Brain pericyte (primary cell): ENCODE data around the gene GIMAP7.
"Not testable (repeated sequence)": the region's sequence is repeated elsewhere in the genome, so short reads cannot be mapped to it uniquely, and the experiment has no call there.

Source experiments
- DNase-seq: peaks from one replicate; pipeline ENCODE4 v3.0.0-alpha.2; 2012; ENCODE audit warnings: low read depth, low spot score

The GIMAP7 gene

DNA sequence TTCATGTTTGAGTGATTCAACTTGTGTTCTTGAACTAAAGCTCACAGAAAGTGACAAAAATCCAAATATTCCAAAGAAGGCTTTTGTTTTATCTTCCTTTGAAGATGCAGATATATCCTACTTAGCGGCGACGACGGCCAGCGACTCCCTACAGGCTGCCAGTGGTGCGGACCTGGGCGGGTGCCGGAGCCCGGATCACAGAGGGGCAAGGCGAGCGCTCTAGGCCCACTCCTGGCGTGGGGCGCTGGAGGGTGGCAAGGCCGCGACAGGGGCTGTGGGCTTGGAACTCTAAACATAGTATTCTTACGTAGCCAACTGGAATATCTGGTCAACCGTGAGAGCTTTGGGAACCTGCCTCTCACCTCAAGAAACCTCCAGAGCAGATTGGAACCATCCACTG is 914 bp upstream of the GIMAP7 start:
- DNase-seq = no peak

DNA sequence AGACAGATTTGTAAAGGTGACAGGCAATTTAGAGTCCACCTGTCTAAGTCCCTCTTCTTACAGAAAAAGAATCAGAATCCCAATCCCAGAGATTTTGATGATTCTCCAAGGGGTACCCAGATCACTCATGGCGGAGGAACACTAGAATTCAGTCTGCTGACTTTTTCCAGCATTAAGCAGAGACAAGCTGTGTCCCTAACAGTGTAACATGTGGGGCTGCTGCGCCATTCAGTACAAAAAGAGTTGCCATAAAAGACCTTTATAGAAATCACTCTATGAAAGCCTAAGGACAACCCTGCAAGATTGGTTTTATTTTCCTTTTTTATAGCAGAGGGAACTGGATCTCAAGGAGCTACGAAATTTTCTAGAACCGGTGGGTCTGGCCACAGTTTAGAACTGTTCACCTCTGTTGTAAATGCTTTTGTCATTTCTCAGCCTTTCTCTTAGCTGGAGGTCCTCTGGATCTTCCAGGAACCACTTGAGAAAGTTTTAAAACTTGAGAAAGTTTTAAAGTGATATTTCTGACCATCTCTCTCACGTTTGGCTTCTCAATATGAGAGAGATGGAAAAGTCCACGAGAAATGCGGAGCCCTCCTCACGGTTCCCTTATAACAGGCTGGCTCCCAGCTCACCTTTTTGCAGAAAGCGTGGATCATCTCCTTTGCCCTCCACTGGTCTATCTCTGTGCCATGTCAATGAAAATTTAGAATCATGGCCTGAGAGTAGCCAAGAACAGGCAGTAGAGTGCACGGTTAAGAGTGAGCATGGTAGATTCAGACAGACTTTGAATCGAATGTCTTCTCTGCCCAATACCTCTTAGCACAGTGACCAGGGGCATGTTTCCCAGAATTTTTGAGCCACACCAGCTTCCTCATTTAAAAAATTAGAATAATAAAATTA is 826 bp downstream of the GIMAP7 start:
- DNase-seq = no peak

DNA sequence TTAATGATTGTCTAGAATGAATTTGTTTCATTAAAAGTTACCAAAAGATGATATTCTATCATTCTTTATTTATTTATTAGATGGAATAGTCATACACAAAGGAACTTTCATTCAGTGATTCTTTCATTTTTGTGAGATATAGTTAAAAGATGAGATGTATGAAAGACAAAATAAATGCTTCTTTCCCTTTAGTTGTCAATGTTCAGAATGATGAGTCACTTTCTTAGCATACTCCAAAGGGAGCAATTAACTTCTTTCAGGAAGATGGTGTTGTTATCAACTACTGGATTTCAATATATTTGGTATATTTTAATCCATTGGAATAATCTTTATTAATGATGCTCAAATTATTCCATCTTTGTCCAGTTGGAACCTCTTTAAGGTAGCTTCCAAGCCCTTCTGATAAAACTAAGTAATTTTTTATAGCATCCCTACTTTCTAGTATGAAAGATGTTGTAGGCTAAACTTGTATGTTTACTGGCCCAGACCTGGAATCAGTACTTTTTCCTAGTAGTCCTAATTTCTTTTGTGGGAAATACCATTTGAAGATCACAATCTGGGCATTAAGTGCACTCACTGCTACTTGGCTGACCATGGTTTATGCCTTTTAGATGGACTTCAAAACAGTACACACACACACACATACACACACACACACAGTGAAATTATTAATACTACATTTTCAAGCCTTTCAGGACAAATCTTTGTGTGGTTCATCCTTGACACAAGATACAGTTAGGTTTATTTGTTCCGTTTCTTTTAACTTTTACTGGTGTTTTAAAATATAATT is 2.5 kb downstream of the GIMAP7 start:
- DNase-seq = no peak

DNA sequence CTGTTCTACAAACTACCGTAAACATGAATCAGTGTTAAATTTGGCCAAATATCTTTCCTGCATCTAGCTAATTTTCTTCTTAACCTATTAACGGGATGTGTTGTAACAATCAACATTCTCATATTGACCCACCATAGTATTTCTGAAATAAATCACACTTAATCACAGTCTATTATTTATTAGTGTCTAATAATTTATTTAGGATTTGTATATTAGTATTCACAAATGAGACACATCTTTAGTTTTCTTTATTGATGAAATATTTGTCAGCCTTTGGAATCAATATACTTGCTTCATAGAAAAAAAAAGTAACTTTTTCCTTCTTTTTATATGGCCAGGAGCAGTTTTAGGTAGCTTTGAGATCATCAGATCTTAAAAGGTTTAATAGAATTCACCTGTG is 4.6 kb downstream of the GIMAP7 start:
- no peak for DNase-seq

DNA sequence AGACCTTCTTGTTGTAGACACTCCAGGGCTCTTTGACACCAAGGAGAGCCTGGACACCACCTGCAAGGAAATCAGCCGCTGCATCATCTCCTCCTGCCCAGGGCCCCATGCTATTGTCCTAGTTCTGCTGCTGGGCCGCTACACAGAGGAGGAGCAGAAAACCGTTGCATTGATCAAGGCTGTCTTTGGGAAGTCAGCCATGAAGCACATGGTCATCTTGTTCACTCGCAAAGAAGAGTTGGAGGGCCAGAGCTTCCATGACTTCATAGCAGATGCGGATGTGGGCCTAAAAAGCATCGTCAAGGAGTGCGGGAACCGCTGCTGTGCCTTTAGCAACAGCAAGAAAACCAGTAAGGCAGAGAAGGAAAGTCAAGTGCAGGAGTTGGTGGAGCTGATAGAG is 5.5 kb downstream of the GIMAP7 start:
- no peak for DNase-seq

DNA sequence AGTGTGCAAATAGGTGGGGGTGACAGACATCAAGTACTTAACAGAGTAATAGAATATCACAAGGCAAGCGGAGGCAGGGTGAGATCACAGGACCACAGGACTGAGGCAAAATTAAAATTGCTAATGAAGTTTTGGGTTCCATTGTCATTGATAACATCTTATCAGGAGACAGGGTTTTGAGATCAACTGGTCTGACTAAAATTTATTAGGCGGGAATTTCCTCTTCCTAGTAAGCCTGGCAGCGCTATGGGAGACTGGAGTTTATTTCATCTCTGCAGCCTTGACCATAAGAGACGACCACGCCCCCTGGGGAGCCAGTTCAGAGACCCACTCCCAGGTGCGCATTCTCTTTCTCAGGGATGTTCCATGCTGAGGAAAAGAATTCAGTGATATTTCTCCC is 8.3 kb downstream of the GIMAP7 start:
- DNase-seq = not testable (repeated sequence)

DNA sequence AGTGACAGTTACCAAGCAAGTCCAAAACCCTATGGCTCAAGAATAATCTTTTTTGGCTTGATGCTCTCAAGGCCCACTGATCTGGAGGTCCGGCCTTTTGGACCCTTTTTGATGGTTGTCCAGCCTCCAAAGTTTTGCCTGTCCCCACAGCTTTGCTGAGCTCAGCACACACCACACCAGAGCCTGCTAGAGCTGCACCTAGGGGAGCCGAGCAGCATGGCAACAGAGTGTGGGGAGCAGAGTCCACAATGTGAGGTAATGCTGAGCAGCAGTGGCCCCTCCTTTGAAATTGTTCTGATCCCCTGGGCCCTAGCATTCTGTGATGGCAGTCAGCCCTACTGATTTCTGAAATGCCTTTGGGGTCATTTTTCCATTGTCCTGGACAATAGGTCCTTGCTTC is 9.3 kb downstream of the GIMAP7 start:
- DNase-seq = no peak

DNA sequence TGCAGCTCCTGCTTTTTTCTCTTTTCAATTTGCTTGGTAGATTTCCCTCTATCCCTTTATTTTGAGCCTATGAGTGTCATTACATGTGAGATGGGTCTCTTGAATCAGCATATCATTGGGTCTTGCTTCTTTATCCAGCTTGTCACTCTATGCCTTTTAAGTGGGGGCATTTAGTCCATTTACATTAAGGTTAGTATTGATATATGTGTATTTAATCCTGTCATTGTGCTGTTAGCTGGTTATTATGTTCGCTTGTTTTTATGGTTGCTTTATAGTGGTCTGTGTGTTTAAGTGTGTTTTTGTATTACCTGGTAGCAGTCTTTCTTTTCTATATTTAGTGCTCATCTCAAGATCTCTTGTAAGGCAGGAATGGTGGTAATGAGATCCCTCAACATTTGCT is 17.0 kb downstream of the GIMAP7 start:
- no peak for DNase-seq

DNA sequence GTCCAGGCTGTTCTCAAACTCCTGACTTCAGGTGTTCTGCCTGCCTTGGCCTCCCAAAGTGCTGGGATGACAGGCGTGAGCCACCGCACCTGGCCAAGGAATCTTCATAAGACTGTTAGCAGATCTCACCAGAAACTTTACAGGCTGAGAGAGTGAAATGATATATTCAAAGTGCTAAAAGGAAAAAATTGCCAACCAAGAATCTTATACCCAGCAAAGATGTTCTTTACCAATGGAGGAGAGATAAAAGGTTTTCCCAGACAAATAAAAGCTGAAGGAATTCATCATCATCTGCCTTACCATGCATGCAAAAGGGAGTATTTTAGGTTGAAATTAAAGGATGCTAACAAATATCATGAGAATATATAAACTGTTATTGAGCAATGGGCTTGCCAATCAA is 23.6 kb downstream of the GIMAP7 start:
- DNase-seq = no peak

DNA sequence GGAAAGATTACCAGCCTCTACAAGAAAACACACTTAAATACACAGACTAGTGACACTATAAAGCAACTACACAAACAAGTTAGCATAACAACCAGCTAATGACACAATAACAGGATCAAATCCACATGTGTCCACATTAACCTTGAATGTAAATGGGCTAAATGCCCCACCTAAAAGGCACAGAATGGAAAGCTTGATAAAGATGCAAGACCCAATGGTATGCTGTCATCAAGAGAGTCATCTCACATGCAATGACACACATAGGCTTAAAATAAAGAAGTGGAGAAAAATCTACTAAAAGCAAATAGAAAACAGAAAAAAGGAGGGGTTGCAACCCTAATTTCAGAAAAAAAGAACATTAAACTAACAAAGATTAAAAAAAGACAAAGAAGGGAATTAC is 38.5 kb downstream of the GIMAP7 start:
- DNase-seq = no peak

DNA sequence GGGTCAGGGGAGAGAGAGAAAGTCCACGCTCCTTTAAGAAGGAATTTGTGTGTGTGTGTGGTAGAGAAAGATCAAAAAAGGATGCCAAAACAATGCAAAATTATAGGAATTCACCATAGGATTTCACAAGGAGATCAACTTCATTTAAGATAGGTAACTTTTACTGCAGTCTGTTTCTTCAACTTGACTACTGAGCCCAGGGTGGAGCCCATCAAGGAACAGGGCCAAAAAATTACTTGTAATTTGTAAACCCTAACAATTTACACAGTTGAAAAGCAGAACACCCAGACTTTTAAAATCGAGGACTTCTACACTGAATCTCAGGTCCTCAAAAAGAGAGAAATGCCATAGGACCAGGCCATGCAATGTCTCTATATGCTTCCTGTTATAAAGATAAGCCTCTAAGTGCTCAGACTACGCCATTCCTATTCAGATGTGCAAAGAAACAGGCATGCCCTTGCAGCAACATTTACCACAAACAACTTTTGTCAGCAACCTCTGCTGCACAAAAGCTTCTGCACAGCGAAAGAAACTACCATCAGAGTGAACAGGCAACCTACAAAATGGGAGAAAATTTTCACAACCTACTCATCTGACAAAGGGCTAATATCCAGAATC is 42.0 kb downstream of the GIMAP7 start:
- DNase-seq = no peak

DNA sequence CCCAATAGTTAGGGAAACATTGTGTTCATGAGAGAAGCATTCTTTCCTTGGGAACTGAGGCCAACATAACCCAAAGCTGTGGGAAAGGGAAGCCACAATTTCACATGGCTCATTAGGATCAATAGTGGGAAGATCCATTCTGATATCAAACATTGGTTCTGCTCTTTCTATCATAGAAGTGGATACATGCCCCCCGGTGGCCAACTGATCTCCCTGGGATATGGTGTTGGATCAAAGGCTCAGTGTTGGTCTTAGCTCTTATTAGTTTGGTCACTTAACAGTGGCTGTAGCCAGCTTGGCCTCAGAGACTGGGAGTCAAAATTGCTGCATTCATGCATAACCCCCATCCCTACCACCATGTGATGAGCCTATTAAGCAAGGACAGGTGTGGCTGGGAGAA is 45.8 kb downstream of the GIMAP7 start:
- no peak for DNase-seq

DNA sequence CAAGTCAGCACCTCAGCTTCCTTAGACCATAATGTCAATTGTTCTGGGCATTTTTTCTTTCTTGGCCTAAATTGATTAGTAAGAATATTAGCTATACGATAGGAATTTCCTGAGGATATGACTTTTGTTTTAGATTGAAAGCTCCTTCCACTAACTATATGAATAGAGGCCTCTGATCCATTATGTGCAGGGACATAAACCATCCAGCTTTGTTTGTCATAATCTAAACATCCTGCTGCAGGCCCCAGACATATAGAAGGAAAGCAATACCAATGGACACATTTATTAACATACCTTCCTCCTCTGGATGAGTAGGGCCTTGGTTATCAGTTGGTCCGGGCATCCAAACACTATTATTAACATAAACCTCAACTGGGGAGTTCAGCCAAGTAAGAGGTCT is 48.2 kb downstream of the GIMAP7 start:
- no peak for DNase-seq

DNA sequence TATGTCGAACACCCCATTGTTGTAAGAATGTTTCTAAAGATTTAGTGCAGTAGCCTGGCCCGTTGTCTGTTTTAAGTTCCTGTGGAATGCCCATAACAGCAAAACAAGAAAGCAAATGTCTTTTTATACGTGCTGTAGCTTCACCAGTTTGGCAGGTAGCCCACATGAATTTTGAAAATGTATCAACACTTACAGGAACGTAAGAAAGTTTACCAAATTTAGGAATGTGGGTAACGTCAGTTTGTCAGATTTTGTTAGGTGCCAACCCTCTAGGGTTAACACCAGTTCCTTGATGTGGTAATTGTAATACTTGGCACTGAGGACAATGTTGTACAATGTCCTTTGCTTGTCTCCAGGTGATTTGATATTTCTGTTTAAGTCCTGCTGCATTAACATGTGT is 49.3 kb downstream of the GIMAP7 start:
- DNase-seq = no peak

DNA sequence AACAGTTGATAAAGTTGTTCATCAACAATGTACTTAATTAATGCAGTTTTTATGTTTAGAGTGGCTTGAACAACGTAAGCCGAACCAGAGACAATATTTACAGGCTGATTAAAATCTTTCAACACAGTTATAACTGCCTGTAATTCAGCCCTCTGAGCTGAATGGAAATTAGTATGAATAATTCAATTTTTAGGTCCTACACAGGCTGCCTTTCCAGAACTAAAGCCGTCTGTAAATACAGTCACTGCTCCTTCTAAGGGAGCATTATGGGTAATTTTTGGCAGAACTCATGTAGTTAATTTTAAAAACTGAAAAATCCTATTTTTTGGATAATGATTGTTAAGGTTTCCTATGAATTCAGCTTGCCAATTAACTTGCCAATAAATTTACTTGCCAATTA is 49.9 kb downstream of the GIMAP7 start:
- DNase-seq = no peak

DNA sequence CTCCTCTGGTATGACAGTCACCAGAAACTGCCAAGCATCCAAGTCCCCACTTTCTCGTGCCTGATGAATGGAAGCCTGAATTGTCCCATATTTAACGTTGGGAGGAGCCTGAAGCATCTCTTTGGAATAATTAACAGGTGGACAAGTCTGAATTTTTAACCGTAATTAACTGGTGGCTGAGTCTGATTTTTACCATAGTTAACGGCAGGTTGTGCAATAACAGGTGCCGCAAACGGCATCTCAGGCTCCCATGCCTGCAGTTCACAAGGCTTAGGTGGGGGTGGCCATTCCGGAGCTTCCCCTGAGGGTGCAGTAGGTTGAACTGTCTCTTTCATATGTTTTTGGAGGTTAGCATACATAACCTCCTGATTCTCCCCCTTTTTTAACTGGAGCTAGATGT is 50.6 kb downstream of the GIMAP7 start:
- DNase-seq = no peak

DNA sequence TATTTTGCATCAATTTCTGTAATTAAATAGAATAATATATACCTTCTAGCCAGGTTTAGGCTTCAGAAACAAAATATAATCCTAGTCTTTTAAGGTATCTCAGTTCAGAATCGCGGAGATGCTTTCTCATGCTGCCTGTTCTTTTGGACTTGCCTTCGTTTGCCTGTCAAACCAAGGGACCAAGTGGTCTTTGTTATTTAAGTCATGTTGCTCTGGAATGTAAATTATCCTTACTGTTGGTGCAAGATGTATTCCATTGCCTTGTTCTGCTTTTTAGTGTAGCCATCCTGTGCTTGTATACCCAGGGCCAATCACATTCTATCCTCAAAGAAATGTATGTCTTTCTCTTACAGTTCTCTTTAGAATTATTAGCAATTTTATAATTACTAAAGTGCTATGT is 51.5 kb downstream of the GIMAP7 start:
- no peak for DNase-seq

DNA sequence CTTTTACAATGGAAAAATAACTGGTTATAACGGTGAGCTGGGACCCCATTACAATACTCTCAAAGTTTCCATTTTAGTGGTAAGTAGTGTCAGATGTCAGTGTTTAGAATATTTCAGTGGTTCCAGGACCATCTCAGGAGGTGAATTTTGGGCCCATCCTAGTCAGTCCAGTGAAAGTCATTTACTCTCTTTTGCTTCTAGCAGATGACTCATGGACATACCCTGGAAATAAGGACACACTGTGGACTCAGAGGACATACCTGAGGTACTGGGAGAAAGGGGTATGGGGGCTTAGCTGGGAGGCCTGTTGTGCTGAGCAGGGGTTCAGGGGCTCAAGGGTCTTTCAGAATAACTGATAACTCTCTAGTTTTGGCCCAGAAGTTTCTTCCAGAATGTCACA is 51.9 kb downstream of the GIMAP7 start:
- DNase-seq = no peak

DNA sequence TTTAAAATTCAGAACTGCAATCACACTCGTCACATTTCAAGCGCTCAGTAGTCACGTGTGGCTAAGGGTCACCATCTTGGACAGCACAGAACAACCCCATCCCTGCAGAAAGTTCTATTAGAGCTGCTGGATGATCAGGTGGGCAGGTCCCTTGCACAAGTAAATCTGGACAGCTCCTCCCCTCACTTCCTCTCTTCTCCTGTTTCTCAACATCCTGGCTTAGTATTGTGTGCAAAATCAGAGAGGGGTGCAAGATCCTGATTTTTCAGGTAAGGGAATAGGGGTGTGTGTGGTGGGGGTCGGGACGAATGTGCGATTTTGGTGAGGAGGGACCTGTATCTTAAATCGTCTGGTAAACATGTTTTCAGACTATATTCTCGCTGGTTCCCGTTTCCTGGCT is 52.5 kb downstream of the GIMAP7 start, which contains the start of gene GIMAP4:
Gene GIMAP4, plus strand, starts transcription at position 222 of the 400 bp plus-strand sequence. CDS start 2,512 bp downstream, outside the sequence.
- no peak for DNase-seq

DNA sequence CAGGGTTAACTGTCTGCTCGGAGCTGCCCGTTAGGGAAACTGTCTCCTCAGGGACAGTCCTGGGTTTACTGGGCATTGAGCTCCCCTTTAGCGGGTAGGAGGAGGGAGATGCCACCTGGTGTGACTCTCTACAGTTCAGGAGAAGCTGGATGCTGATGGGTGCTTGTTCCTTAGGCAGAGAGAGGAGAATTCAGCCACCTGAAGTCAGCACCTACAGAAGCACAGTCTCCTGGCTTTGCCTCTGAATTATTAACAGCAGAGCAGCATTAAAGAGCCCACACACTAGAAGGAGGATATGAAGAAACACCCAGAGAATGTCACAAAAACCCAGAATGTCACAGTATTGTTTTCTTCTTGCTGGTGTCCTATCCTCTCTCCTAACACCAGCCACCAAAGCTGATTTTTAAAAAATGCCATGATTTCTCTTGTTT is 53.2 kb downstream of the GIMAP7 start:
- DNase-seq = no peak

DNA sequence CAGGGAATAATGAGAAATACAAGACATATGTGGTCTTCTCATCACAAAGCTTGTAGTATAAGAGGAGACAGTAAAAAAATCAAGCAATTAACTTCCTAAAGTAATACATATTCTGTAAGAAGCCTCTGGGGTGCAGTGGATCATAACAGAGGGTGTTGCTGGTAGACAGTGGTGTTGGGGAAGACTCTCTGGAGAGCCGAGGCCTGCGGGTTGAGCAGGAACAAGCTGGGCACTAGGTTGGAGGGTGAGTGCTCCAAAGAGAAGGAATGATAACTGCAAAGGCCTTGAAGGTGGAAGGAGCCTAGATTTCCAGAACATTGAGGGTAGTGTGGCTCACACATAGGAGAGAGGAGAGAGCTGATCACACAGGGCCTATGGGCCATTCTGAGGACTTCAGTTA is 54.0 kb downstream of the GIMAP7 start:
- no peak for DNase-seq

DNA sequence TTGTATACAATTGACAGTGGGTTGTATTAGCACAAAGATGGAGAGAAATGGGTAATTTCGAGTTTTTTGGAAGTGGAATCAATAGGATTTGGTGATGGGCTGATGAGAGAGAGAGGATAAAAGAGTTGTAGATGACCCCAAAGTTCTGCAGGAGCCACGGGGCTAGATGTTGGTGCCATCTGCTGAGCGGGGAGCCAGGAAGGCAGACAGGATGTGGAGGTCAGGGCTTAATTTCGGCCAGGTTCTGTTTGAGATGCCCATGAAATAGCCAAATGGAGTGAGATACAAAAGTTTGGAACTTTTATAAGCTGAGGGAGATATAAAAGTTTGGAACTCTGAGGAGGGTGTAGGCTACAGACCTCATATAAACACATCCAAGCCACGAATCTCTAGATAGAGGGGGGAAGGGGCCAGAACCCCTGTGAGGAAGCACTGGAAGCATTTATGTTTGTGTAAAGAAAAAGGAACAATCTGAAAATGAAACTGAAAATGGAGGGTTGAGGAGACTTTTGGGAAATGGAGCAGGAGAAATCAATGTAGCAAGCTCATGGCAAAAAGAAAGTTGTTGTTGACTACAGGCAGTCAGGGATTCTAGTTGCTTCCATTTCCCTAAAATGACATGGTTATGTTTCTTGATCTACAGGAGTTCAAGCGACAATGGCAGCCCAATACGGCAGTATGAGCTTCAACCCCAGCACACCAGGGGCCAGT is 54.7 kb downstream of the GIMAP7 start:
- no peak for DNase-seq
